Calu3 (cell line): ENCODE measurements around the gene ZIC4. TPM values are rescaled to one million over a fixed set of nuclear protein-coding genes. Genes with fewer than 3 reads are reported as not detected.
A peak's percentile ranks its signal among the peaks of the same experiment; 100 is the strongest.

Experiments
- BruUV-seq: library from RNA; stranded (reverse); fragments of 400-500 nt; replicated peaks from 2 replicates; lab custom pipeline; 2021; lab: Mats Ljungman, UMichigan
- CTCF ChIA-PET: fragments of 300-600 bp; sonication (Branson Sonifier 250); formaldehyde crosslinking; loops from one replicate; lab custom pipeline; 2022; ENCODE audit warnings: antibody characterized with exemption; lab: Charles Lee
- DNase-seq: peaks from one replicate; pipeline ENCODE4 v3.0.0; 2022
- H3K27ac Mint-ChIP-seq: one replicate; pipeline ENCODE4 v1.8.0; 2022; ENCODE audit warnings: mixed read lengths; ENCODE audit not compliant: unreplicated experiment
- H3K27me3 Mint-ChIP-seq: one replicate; pipeline ENCODE4 v1.8.0; 2022; ENCODE audit warnings: mixed read lengths; ENCODE audit not compliant: unreplicated experiment
- H3K36me3 Mint-ChIP-seq: one replicate; pipeline ENCODE4 v1.8.0; 2022; ENCODE audit warnings: mild to moderate bottlenecking, moderate library complexity, mixed read lengths; ENCODE audit not compliant: insufficient read depth, unreplicated experiment
- H3K4me1 Mint-ChIP-seq: one replicate; pipeline ENCODE4 v1.8.0; 2022; ENCODE audit warnings: mild to moderate bottlenecking, low read depth, mixed read lengths; ENCODE audit not compliant: unreplicated experiment
- H3K4me3 Mint-ChIP-seq: one replicate; pipeline ENCODE4 v1.8.0; 2022; ENCODE audit warnings: mild to moderate bottlenecking, low read depth, moderate library complexity, mixed read lengths; ENCODE audit not compliant: unreplicated experiment
- H3K9me3 Mint-ChIP-seq: one replicate; pipeline ENCODE4 v1.8.0; 2022; ENCODE audit warnings: low read depth, mixed read lengths; ENCODE audit not compliant: unreplicated experiment
- intact Hi-C: fragments of 100-400 bp; cut with micrococcal nuclease; formaldehyde crosslinking; loops from one replicate; pipeline ENCODE4 v1.10.0; 2022; ENCODE audit not compliant: unreplicated experiment
- total RNA-seq: library from RNA; stranded (reverse); gene quantifications from 2 replicates; pipeline ENCODE4 v1.2.3, GENCODE V29; 2022
- TF ChIP-seq, protein P1 (sequence below): fragments of 200-600 bp; IDR thresholded peaks from one replicate; pipeline ENCODE4 v1.8.0; 2022; ENCODE audit warnings: antibody characterized with exemption; ENCODE audit not compliant: unreplicated experiment

The ZIC4 gene
- total RNA-seq, 1 experiment from 2014 or later, result not detected

- Mint-ChIP-seq H3K27ac (peak overlapping the region; percentile 96), H3K9me3 (peaks cover 3% of the 10 kb centered on the region), H3K4me3 (no peak overlapping the region), H3K27me3 (no peaks in the 10 kb centered on the region), H3K4me1 (peaks cover 10% of the 10 kb centered on the region), H3K36me3 (peaks cover 10% of the 10 kb centered on the region)
- CTCF ChIA-PET, result no interaction called here
- no TSS peak for BruUV-seq
- DNase-seq, result no peak
- intact Hi-C loops, result no loop called here
- TF ChIP-seq, protein P1, sequence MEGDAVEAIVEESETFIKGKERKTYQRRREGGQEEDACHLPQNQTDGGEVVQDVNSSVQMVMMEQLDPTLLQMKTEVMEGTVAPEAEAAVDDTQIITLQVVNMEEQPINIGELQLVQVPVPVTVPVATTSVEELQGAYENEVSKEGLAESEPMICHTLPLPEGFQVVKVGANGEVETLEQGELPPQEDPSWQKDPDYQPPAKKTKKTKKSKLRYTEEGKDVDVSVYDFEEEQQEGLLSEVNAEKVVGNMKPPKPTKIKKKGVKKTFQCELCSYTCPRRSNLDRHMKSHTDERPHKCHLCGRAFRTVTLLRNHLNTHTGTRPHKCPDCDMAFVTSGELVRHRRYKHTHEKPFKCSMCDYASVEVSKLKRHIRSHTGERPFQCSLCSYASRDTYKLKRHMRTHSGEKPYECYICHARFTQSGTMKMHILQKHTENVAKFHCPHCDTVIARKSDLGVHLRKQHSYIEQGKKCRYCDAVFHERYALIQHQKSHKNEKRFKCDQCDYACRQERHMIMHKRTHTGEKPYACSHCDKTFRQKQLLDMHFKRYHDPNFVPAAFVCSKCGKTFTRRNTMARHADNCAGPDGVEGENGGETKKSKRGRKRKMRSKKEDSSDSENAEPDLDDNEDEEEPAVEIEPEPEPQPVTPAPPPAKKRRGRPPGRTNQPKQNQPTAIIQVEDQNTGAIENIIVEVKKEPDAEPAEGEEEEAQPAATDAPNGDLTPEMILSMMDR, result no peak
Measured at GRCh38 chr3:147397875-147398812, 8.2 kb downstream of the ZIC4 start.

DNA sequence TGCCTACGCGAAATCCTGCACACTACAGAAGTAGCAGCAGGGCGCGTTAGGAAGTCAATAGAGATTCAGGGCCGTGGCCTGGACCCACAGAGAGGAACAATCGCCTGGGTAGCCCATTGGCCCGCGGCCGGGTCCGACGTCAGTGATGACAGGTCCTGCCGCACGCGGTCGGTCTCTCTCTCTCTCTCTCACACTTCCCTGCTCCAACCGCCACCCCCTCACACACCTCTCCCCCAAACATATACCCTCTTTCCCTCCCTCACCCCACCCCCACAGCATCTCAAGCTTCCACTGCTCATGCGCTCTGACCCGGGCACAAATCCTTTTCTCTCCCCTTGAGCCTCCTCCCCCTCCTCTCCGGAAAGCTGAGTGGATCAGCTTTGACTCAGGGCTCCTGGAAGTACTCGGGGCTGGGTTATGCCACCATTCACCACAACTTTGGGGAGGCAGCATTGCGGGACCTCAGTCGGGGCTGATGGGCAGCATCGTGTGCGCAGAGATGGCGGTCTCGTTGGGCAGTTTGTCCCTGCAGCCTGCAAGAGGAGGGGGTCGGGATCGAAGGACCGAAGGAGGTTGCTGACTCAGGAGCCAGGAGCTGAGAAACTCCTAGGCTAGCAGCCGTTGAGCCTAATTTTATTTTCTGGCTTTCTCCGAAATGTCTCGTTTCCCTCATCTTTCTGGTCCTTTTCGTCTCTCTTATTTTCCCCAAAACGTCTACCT is 9.0 kb downstream of the ZIC4 start:
- intact Hi-C loops, result no loop called here
- DNase-seq, result no peak
- no TSS peak for BruUV-seq
- TF ChIP-seq, protein P1, result no peak
- H3K4me3 Mint-ChIP-seq, result no peak overlapping the region
- H3K9me3 Mint-ChIP-seq, result peaks cover 3% of the 10 kb centered on the region
- no peaks in the 10 kb centered on the region for H3K27me3 Mint-ChIP-seq
- H3K36me3 Mint-ChIP-seq, result peaks cover 10% of the 10 kb centered on the region
- H3K27ac Mint-ChIP-seq, result no peak overlapping the region
- CTCF ChIA-PET, result no interaction called here
- peaks cover 10% of the 10 kb centered on the region for H3K4me1 Mint-ChIP-seq

DNA sequence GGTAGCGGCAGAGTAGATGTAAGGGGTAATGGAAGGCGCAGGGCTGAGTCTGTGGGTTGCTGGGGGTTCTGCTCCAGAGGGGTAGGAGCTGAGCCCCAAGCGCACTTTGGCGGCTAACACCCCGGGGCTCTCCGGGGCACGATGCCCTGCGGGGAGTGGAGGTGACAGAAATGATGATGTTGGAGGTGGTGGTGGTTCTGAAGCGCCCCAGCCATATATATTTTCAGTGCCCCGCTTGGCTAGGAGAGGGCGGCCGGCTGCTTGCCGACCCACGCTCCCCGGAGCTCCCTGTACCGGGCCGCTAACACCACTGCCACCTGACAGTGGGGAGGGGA is 9.7 kb downstream of the ZIC4 start:
- no peak for DNase-seq
- BruUV-seq, result no TSS peak
- intact Hi-C loops, result no loop called here
- CTCF ChIA-PET, result no interaction called here
- H3K27me3 Mint-ChIP-seq, result no peaks in the 10 kb centered on the region
- peaks cover 10% of the 10 kb centered on the region for H3K36me3 Mint-ChIP-seq
- no peak overlapping the region for H3K4me3 Mint-ChIP-seq
- peaks cover 6% of the 10 kb centered on the region for H3K9me3 Mint-ChIP-seq
- peaks cover 10% of the 10 kb centered on the region for H3K4me1 Mint-ChIP-seq
- TF ChIP-seq, protein P1, result no peak
- no peak overlapping the region for H3K27ac Mint-ChIP-seq

DNA sequence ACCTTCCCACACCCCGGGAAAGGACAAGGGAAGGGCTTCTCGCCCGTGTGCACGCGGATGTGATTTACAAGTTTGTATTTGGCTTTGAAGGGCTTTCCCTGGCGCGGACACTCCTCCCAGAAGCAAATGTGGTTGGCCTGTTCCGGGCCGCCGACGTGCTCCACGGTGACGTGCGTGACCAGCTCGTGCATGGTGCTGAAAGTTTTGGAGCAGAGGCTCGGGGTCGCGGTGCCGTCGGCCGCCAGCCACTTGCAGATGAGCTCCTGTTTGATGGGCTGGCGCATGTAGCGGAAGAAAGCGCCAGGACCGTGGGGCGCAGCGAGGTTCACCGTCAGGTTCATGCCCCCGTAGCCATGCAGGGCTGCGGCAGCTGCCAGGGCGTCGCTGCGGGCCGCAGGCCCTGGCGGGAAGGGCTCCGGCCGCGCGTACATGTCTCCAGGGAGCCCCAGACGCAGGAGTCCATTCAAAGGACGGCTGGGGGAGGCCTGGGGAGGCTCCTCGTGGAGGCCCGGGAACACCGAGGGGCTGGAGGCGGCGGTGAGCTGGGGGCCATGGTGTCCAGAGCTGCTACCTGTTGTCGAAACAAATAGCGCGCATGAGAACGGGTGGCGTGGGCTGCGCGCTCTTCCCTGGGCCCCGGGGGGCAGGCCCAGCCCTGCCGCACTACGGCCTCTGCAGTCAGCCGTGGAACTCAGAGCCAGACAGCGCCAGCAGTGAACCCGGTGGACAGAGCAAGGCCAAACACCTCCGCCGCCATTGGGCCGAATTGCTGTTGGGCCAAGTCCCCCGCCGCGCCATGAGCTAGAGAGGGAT is 10.2 kb downstream of the ZIC4 start:
- CTCF ChIA-PET, result no interaction called here
- TF ChIP-seq, protein P1, result no peak
- H3K9me3 Mint-ChIP-seq, result peaks cover 6% of the 10 kb centered on the region
- DNase-seq, result no peak
- peaks cover 10% of the 10 kb centered on the region for H3K4me1 Mint-ChIP-seq
- H3K36me3 Mint-ChIP-seq, result peaks cover 10% of the 10 kb centered on the region
- no TSS peak for BruUV-seq
- no peak overlapping the region for H3K4me3 Mint-ChIP-seq
- no peaks in the 10 kb centered on the region for H3K27me3 Mint-ChIP-seq
- H3K27ac Mint-ChIP-seq, result no peak overlapping the region
- intact Hi-C loops, result no loop called here
